K562 (cell line): ENCODE results near the gene LYG2. TPM values are rescaled to one million over a fixed set of nuclear protein-coding genes. Genes with fewer than 3 reads are reported as not detected.

Source experiments
- ATAC-seq: fragments of 200-7000 bp; cut with Tn5 transposase; 3 replicates; pipeline ENCODE4 v1.9.1; 2020; ENCODE audit warnings: moderate library complexity
- BruUV-seq: library from RNA; stranded (reverse); fragments of 400-500 nt; replicated peaks from 2 replicates; lab custom pipeline; 2021; lab: Mats Ljungman, UMichigan
- CTCF ChIA-PET: fragments of 300-600 bp; formaldehyde crosslinking; extraction: SDS; loops from one replicate; lab custom pipeline; 2021; ENCODE audit warnings: low intra/inter-chr PET ratio; lab: Yijun Ruan, JAX
- POLR2A ChIA-PET: fragments of 300-600, 350-650 bp; sonication (Branson Sonifier 250); formaldehyde crosslinking; extraction: SDS; loops from one replicate; lab custom pipeline; 2021; ENCODE audit warnings: antibody characterized with exemption, inconsistent platforms; lab: Yijun Ruan, JAX
- DNase-seq, 4 experiments: peaks; one replicate each; pipeline versions ENCODE4 v3.0.0 to v3.0.0-alpha.2; 2011 to 2018; ENCODE audit warnings: low spot score in 3 of 4, mixed read lengths in 3 of 4; ENCODE audit errors: extremely low read depth in 1 of 4
- FAIRE-seq: peaks from 2 replicates; lab custom pipeline; 2011; peaks lifted over from hg19 to GRCh38; lab: Jason Lieb, UNC
- H2AFZ ChIP-seq: 2 replicates; pipeline ENCODE4 v1.6.0; 2011; ENCODE audit warnings: low read depth, low read length, control low read depth, inconsistent platforms
- H3K27ac ChIP-seq: fragments of 200-600 bp; 3 replicates; pipeline ENCODE4 v1.8.0; 2011; ENCODE audit warnings: low read depth, mild to moderate bottlenecking, control low read depth, inconsistent platforms, low read length, moderate library complexity, mixed read lengths; ENCODE audit errors: extremely low read depth
- H3K27me3 ChIP-seq, 2 experiments: fragments of 300-600 bp in 1 of 2; 2 replicates in 1 of 2; 3 replicates in 1 of 2; pipeline versions ENCODE4 v1.6.0 to v1.8.0; 2011; ENCODE audit warnings: inconsistent platforms in 2 of 2, low read length in 2 of 2, mild to moderate bottlenecking in 1 of 2, mixed read lengths in 1 of 2, moderate library complexity in 1 of 2; ENCODE audit not compliant: control insufficient read depth in 2 of 2, insufficient read depth in 2 of 2
- H3K36me3 ChIP-seq: fragments of 300-600 bp; 3 replicates; pipeline ENCODE4 v1.8.0; 2011; ENCODE audit warnings: mild to moderate bottlenecking, low read length, inconsistent platforms; ENCODE audit not compliant: control insufficient read depth, insufficient read depth
- H3K4me1 ChIP-seq, 2 experiments: fragments of 200-600 bp in 1 of 2; replicated peaks in 1 of 2; 2 replicates in 1 of 2; 3 replicates in 1 of 2; pipeline versions ENCODE4 v1.5.1 to v1.8.0; 2011; ENCODE audit warnings: inconsistent platforms in 2 of 2, low read length in 2 of 2, mild to moderate bottlenecking in 1 of 2, mixed read lengths in 1 of 2, moderate library complexity in 1 of 2; ENCODE audit not compliant: control insufficient read depth in 2 of 2, insufficient read depth in 2 of 2
- H3K4me2 ChIP-seq: 2 replicates; pipeline ENCODE4 v1.6.1; 2011; ENCODE audit warnings: low read length, control low read depth, inconsistent platforms, mixed read lengths; ENCODE audit not compliant: insufficient read depth
- H3K4me3 ChIP-seq: fragments of 200-600 bp; sonication (generic), shearing (Covaris generic); 2 replicates; pipeline ENCODE4 v1.5.1; 2016; ENCODE audit warnings: control low read depth, inconsistent platforms
- H3K79me2 ChIP-seq: fragments of 200-600 bp; 3 replicates; pipeline ENCODE4 v1.8.0; 2011; ENCODE audit warnings: low read length, inconsistent platforms; ENCODE audit not compliant: control insufficient read depth, insufficient read depth
- H3K9ac ChIP-seq, 2 experiments: 2 replicates each; pipeline versions ENCODE4 v1.6.0 to v1.6.1; 2011; ENCODE audit warnings: low read depth in 2 of 2, low read length in 2 of 2, control low read depth in 1 of 2, inconsistent platforms in 1 of 2, mild to moderate bottlenecking in 1 of 2, mixed read lengths in 1 of 2; ENCODE audit not compliant: insufficient read depth in 1 of 2
- H3K9me1 ChIP-seq: one replicate; pipeline ENCODE4 v1.6.0; 2011; ENCODE audit warnings: inconsistent platforms, mild to moderate bottlenecking, low read length, moderate library complexity; ENCODE audit not compliant: control insufficient read depth, insufficient read depth
- H3K9me3 ChIP-seq: replicated peaks from 2 replicates; pipeline ENCODE4 v1.5.1; 2011; ENCODE audit warnings: low read depth, low read length, inconsistent platforms; ENCODE audit not compliant: control insufficient read depth, insufficient read depth
- H4K20me1 ChIP-seq: replicated peaks from 2 replicates; pipeline ENCODE4 v1.6.1; 2011; ENCODE audit warnings: low read length, inconsistent platforms, mixed read lengths; ENCODE audit not compliant: control insufficient read depth, insufficient read depth
- HBP1 ChIP-seq: fragments of 450-650 bp; formaldehyde crosslinking; IDR thresholded peaks from 2 replicates; pipeline ENCODE4 v1.4.0; 2022; ENCODE audit warnings: missing genetic modification characterization
- KLF13 ChIP-seq: fragments of 450-650 bp; IDR thresholded peaks from 2 replicates; pipeline ENCODE4 v1.6.1; 2016; ENCODE audit warnings: missing genetic modification characterization, low read depth, mild to moderate bottlenecking, missing compliant biosample characterization, moderate library complexity, borderline replicate concordance
- PHF21A ChIP-seq: fragments of 450-650 bp; IDR thresholded peaks from 2 replicates; pipeline ENCODE4 v1.6.1; 2017; ENCODE audit warnings: low read depth, borderline replicate concordance
- TFAP4 ChIP-seq: sonication (generic); formaldehyde crosslinking; IDR thresholded peaks from 2 replicates; pipeline ENCODE4 v1.8.0; 2022; ENCODE audit warnings: missing genetic modification reagents, mild to moderate bottlenecking, moderate library complexity, borderline replicate concordance
- ZBTB5 ChIP-seq: fragments of 450-650 bp; IDR thresholded peaks from 2 replicates; pipeline ENCODE4 v1.6.1; 2017; ENCODE audit warnings: antibody characterized with exemption
- ZNF77 ChIP-seq: fragments of 250-450 bp; sonication (Bioruptor Pico); IDR thresholded peaks from 2 replicates; pipeline ENCODE4 v1.5.0; 2020
- WGBS: fragments of 100-300 bp; shearing (Covaris generic); methylation state at CpG from one replicate; pipeline ENCODE4 v1.1.6; 2016; ENCODE audit warnings: low coverage, mixed read lengths; ENCODE audit not compliant: insufficient coverage; ENCODE audit errors: missing lambda C conversion rate; 5-methylcytosine and 5-hydroxymethylcytosine counted together
- in situ Hi-C: fragments of 300-500 bp; cut with MboI; formaldehyde crosslinking; loops from 4 replicates; pipeline ENCODE4 v1.15.0; 2018; ENCODE audit warnings: inconsistent platforms, mixed read lengths
- intact Hi-C: fragments of 100-400 bp; cut with micrococcal nuclease; formaldehyde crosslinking; loops from 2 replicates; pipeline ENCODE4 v1.14.2; 2022
- polyA plus RNA-seq, 8 experiments: library from polyadenylated mRNA; depleted of rRNA in 4 of 8; stranded (reverse) in 5 of 8; unstranded in 3 of 8; fragments of >200 nt; fragmentation: Nextera tagmentation in 2 of 8; fragmentation: Illumina TruSeq in 1 of 8; extraction: Ambion mirVana in 2 of 8; extraction: Trizol in 1 of 8; gene quantifications; 2 replicates each; pipeline versions ENCODE4 v1.2.1 to v1.2.3, GENCODE V29; 2011 to 2014; ENCODE audit warnings: inconsistent platforms in 1 of 8, missing spikeins in 1 of 8
- total RNA-seq, 7 experiments: library from RNA; depleted of rRNA in 6 of 7; stranded (reverse); fragments of >200 nt in 6 of 7; fragmentation: Illumina TruSeq in 2 of 7; extraction: Trizol in 2 of 7; gene quantifications; 2 replicates each; pipeline versions ENCODE4 v1.2.1 to v1.2.3, GENCODE V29; 2011 to 2021; ENCODE audit warnings: low replicate concordance in 1 of 7

The LYG2 gene
- total and polyA plus RNA-seq, 9 of the 15 experiments (the other 6 are each of a cell fraction or from before 2014, with no cell fraction given) = 0.15 to 0.21 (median 0.17) TPM; not detected in 6

- H3K36me3 ChIP-seq = 0 out of 3 replicates have a peak, but pooled peaks cover 4% of the 10 kb centered on the region
- POLR2A ChIA-PET = no interaction called here
- no peaks in the 10 kb centered on the region for H3K4me1 ChIP-seq
- no peaks in the 10 kb centered on the region for H3K27me3 ChIP-seq
- H3K9ac ChIP-seq = no peak overlapping the region
- no peaks in the 10 kb centered on the region for H3K9me1 ChIP-seq
- H4K20me1 ChIP-seq = no peaks in the 10 kb centered on the region
- BruUV-seq = no TSS peak
- ATAC-seq = no peak
- CTCF ChIA-PET = no interaction called here
- 74% methylated on average over 7 of the region's 7 CpGs for WGBS
- intact Hi-C loops (no loop called here), in situ Hi-C loops (no loop called here)
- H2AFZ ChIP-seq = no peak overlapping the region
- H3K79me2 ChIP-seq = no peaks in the 10 kb centered on the region
- no peak overlapping the region for H3K4me2 ChIP-seq
- no peak overlapping the region for H3K4me3 ChIP-seq
- H3K27ac ChIP-seq = no peak overlapping the region
- TF ChIP-seq PHF21A = no peak
- TF ChIP-seq KLF13 (tag) = no peak
- no peak for TF ChIP-seq ZBTB5
- TF ChIP-seq HBP1 (CRISPR knock-in tag) = no peak
- no peak for TF ChIP-seq ZNF77 (CRISPR knock-in tag)
- TF ChIP-seq TFAP4 = no peak
- no peak for FAIRE-seq
- DNase-seq = no peak
- no peaks in the 10 kb centered on the region for H3K9me3 ChIP-seq
Measured at GRCh38 chr2:99299580-99299979, 44.1 kb upstream of the LYG2 start.
